ENCODE results near the gene SEMA4B.

DNA sequence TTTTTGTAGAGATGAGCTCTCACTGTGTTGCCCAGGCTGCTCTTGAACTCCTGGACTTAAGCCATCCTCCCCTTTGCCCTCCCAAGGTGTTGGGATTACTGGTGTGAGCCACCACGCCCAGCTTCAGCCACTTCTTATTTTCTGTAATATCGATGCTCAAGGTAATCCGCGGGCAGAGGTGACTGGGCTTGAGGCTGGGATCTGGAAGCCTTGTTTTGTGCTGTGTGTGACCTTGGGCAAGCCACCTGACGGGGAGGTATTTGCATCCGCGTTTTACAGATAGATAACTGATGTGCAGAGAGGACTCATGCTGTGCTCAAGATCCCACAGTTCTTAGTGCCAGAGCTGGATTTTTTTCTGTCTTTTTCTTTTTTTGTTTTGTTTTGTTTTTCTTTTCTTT, 27.8 kb upstream of the SEMA4B start:
- TF ChIP-seq POLR2AphosphoS5 (IDR thresholded peaks at IDR 0.05; ENCODE audit: control insufficient read depth, insufficient read depth, low read depth, low read length) (no peak), ATF1 (CRISPR knock-in tag; IDR thresholded peaks at IDR 0.05) (no peak), ATF1 (tag; IDR thresholded peaks at IDR 0.05) (no peak), CREM (IDR thresholded peaks at IDR 0.05; ENCODE audit: low read depth) (no peak), POLR2A (conservative IDR thresholded peaks at IDR 0.05) (no peak), ZBTB7A (IDR thresholded peaks at IDR 0.05; ENCODE audit: borderline replicate concordance, control insufficient read depth, low read depth, low read length) (no peak)
- TF ChIP-seq, protein P1, sequence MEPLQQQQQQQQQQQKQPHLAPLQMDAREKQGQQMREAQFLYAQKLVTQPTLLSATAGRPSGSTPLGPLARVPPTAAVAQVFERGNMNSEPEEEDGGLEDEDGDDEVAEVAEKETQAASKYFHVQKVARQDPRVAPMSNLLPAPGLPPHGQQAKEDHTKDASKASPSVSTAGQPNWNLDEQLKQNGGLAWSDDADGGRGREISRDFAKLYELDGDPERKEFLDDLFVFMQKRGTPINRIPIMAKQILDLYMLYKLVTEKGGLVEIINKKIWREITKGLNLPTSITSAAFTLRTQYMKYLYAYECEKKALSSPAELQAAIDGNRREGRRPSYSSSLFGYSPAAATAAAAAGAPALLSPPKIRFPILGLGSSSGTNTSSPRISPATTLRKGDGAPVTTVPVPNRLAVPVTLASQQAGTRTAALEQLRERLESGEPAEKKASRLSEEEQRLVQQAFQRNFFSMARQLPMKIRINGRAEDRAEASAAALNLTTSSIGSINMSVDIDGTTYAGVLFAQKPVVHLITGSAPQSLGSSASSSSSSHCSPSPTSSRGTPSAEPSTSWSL (CRISPR knock-in tag; IDR thresholded peaks at IDR 0.05; ENCODE audit: borderline replicate concordance) = no peak
- TF ChIP-seq, protein P2, sequence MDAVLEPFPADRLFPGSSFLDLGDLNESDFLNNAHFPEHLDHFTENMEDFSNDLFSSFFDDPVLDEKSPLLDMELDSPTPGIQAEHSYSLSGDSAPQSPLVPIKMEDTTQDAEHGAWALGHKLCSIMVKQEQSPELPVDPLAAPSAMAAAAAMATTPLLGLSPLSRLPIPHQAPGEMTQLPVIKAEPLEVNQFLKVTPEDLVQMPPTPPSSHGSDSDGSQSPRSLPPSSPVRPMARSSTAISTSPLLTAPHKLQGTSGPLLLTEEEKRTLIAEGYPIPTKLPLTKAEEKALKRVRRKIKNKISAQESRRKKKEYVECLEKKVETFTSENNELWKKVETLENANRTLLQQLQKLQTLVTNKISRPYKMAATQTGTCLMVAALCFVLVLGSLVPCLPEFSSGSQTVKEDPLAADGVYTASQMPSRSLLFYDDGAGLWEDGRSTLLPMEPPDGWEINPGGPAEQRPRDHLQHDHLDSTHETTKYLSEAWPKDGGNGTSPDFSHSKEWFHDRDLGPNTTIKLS (IDR thresholded peaks at IDR 0.05; ENCODE audit: borderline replicate concordance, low read depth) = no peak
- TF ChIP-seq, protein P3, sequence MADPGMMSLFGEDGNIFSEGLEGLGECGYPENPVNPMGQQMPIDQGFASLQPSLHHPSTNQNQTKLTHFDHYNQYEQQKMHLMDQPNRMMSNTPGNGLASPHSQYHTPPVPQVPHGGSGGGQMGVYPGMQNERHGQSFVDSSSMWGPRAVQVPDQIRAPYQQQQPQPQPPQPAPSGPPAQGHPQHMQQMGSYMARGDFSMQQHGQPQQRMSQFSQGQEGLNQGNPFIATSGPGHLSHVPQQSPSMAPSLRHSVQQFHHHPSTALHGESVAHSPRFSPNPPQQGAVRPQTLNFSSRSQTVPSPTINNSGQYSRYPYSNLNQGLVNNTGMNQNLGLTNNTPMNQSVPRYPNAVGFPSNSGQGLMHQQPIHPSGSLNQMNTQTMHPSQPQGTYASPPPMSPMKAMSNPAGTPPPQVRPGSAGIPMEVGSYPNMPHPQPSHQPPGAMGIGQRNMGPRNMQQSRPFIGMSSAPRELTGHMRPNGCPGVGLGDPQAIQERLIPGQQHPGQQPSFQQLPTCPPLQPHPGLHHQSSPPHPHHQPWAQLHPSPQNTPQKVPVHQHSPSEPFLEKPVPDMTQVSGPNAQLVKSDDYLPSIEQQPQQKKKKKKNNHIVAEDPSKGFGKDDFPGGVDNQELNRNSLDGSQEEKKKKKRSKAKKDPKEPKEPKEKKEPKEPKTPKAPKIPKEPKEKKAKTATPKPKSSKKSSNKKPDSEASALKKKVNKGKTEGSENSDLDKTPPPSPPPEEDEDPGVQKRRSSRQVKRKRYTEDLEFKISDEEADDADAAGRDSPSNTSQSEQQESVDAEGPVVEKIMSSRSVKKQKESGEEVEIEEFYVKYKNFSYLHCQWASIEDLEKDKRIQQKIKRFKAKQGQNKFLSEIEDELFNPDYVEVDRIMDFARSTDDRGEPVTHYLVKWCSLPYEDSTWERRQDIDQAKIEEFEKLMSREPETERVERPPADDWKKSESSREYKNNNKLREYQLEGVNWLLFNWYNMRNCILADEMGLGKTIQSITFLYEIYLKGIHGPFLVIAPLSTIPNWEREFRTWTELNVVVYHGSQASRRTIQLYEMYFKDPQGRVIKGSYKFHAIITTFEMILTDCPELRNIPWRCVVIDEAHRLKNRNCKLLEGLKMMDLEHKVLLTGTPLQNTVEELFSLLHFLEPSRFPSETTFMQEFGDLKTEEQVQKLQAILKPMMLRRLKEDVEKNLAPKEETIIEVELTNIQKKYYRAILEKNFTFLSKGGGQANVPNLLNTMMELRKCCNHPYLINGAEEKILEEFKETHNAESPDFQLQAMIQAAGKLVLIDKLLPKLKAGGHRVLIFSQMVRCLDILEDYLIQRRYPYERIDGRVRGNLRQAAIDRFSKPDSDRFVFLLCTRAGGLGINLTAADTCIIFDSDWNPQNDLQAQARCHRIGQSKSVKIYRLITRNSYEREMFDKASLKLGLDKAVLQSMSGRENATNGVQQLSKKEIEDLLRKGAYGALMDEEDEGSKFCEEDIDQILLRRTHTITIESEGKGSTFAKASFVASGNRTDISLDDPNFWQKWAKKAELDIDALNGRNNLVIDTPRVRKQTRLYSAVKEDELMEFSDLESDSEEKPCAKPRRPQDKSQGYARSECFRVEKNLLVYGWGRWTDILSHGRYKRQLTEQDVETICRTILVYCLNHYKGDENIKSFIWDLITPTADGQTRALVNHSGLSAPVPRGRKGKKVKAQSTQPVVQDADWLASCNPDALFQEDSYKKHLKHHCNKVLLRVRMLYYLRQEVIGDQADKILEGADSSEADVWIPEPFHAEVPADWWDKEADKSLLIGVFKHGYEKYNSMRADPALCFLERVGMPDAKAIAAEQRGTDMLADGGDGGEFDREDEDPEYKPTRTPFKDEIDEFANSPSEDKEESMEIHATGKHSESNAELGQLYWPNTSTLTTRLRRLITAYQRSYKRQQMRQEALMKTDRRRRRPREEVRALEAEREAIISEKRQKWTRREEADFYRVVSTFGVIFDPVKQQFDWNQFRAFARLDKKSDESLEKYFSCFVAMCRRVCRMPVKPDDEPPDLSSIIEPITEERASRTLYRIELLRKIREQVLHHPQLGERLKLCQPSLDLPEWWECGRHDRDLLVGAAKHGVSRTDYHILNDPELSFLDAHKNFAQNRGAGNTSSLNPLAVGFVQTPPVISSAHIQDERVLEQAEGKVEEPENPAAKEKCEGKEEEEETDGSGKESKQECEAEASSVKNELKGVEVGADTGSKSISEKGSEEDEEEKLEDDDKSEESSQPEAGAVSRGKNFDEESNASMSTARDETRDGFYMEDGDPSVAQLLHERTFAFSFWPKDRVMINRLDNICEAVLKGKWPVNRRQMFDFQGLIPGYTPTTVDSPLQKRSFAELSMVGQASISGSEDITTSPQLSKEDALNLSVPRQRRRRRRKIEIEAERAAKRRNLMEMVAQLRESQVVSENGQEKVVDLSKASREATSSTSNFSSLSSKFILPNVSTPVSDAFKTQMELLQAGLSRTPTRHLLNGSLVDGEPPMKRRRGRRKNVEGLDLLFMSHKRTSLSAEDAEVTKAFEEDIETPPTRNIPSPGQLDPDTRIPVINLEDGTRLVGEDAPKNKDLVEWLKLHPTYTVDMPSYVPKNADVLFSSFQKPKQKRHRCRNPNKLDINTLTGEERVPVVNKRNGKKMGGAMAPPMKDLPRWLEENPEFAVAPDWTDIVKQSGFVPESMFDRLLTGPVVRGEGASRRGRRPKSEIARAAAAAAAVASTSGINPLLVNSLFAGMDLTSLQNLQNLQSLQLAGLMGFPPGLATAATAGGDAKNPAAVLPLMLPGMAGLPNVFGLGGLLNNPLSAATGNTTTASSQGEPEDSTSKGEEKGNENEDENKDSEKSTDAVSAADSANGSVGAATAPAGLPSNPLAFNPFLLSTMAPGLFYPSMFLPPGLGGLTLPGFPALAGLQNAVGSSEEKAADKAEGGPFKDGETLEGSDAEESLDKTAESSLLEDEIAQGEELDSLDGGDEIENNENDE (IDR thresholded peaks at IDR 0.05; ENCODE audit: low read depth, low read length) = no peak
